Common myeloid progenitor, CD34-positive (primary cell): ENCODE measurements around the gene BPIFB4.

Experiments used
- CTCF ChIA-PET: fragments of 350-600 bp; sonication (Branson Sonifier 250); formaldehyde crosslinking; loops from one replicate; lab custom pipeline; 2021; ENCODE audit warnings: antibody characterized with exemption; lab: Charles Lee
- POLR2A ChIA-PET: fragments of 350-600 bp; sonication (Branson Sonifier 250); formaldehyde crosslinking; loops from one replicate; lab custom pipeline; 2021; ENCODE audit warnings: antibody characterized with exemption; lab: Charles Lee
- DNase-seq, 3 donors: peaks; one replicate each; pipeline versions ENCODE4 v3.0.0 to v3.0.0-alpha.2; 2013
- H3K27ac ChIP-seq, 2 experiments: 1 replicate in 1 of 2; 2 replicates in 1 of 2; pipeline ENCODE4 v1.7.0; 2013; ENCODE audit warnings: inconsistent platforms in 2 of 2, low read length in 2 of 2, mild to moderate bottlenecking in 2 of 2, low read depth in 1 of 2, moderate library complexity in 1 of 2; ENCODE audit not compliant: severe bottlenecking in 2 of 2, insufficient read depth in 1 of 2, poor library complexity in 1 of 2
- H3K27me3 ChIP-seq, 5 experiments: replicated peaks in 2 of 5; 1 replicate in 3 of 5; 2 replicates in 2 of 5; pipeline versions ENCODE4 v1.6.1 to v1.7.0; 2013; ENCODE audit warnings: low read length in 4 of 5, mild to moderate bottlenecking in 2 of 5, moderate library complexity in 2 of 5, inconsistent platforms in 1 of 5; ENCODE audit not compliant: insufficient read depth in 5 of 5, control insufficient read depth in 4 of 5
- H3K36me3 ChIP-seq, 4 experiments: 1 replicate in 2 of 4; 2 replicates in 2 of 4; pipeline versions ENCODE4 v1.6.1 to v1.7.0; 2013; ENCODE audit warnings: low read length in 3 of 4, control low read depth in 1 of 4, mild to moderate bottlenecking in 1 of 4; ENCODE audit not compliant: control insufficient read depth in 4 of 4, insufficient read depth in 4 of 4
- H3K4me1 ChIP-seq, 4 experiments: 1 replicate in 3 of 4; 2 replicates in 1 of 4; pipeline versions ENCODE4 v1.6.1 to v1.7.1; 2013; ENCODE audit warnings: low read length in 3 of 4, mild to moderate bottlenecking in 3 of 4, control low read depth in 1 of 4, inconsistent platforms in 1 of 4, moderate library complexity in 1 of 4; ENCODE audit not compliant: control insufficient read depth in 4 of 4, insufficient read depth in 4 of 4; ENCODE audit errors: control extremely low read depth in 1 of 4
- H3K4me3 ChIP-seq, 7 experiments: 1 replicate in 4 of 7; 2 replicates in 3 of 7; pipeline versions ENCODE4 v1.5.1 to v1.7.0; 2013; ENCODE audit warnings: mild to moderate bottlenecking in 7 of 7, low read length in 6 of 7, moderate library complexity in 6 of 7, inconsistent platforms in 2 of 7, low read depth in 2 of 7, control low read depth in 1 of 7; ENCODE audit not compliant: insufficient read depth in 4 of 7, control insufficient read depth in 1 of 7; ENCODE audit errors: extremely low read depth in 1 of 7
- H3K9me3 ChIP-seq, 5 experiments: 1 replicate in 4 of 5; 2 replicates in 1 of 5; pipeline versions ENCODE4 v1.6.1 to v1.7.1; 2013; ENCODE audit warnings: low read length in 4 of 5, mild to moderate bottlenecking in 2 of 5, inconsistent platforms in 1 of 5, low read depth in 1 of 5, moderate library complexity in 1 of 5; ENCODE audit not compliant: control insufficient read depth in 4 of 5, insufficient read depth in 2 of 5; ENCODE audit errors: control extremely low read depth in 1 of 5
- WGBS: methylation state at CpG from one replicate; pipeline ENCODE4 v1.1.5; 2013; ENCODE audit not compliant: insufficient coverage; 5-methylcytosine and 5-hydroxymethylcytosine counted together

The BPIFB4 gene

DNA sequence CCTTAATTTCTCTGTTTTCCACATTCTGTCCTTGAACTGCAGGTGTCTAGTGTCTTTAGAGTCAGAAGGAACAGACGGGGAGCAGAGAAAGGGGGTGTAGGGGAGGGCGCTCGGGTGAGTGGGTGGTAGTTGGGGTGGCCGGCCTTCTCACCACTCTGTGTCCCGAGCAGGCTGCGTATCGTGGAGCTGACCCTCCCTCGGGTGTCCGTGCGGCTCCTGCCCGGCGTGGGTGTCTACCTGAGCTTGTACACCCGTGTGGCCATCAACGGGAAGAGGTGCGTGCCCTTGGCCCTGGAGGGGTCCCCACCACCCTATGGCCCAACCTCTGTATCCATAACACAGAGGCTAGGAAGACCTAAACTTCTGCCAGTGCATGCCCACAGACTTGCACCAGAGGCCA lies 5.3 kb downstream of the BPIFB4 start:
- no peaks in the 10 kb centered on the region for H3K36me3 ChIP-seq
- WGBS = 99% methylated on average over 11 of the region's 15 CpGs
- ChIA-PET POLR2A (no interaction called here), CTCF (interaction anchor here (1.5 to 1.9 kb wide), 3 partner anchors 11 to 183 kb away, joined by 5 to 9 read pairs (median 6); no protein-coding TSS in a partner anchor)
- H3K9me3 ChIP-seq = no peaks in the 10 kb centered on the region
- no peaks in the 10 kb centered on the region for H3K4me1 ChIP-seq
- no peaks in the 10 kb centered on the region for H3K27me3 ChIP-seq
- DNase-seq = no peak
- no peak overlapping the region for H3K27ac ChIP-seq
- no peak overlapping the region for H3K4me3 ChIP-seq

DNA sequence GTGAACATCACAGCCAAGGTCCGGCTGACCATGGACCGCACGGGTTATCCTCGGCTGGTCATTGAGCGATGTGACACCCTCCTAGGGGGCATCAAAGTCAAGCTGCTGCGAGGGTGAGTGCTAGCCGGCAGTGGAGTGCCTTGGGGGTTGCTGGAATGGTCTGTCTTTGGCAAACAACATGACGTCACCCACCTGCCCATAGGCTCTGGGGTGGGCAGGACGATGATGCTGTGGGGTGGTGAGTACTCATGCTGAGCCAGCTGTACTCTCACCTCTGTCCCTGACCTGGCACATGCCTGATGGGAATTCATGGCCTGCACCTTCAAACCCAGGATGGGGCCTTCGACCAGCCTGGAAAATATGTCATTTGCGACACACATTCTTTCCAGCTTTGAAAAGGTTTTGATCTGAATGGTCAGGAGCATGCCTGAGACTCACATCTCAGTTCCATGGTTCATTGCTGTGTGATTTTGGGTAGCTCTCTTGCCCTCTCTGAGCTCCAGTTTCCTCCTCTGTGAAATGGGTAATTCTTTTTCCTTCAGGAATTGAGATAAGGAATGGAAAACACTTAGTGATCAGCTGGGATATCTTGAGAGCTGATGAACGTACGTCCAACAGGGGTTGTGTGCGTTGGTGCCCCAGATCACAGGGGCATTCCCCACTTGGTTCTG lies 6.7 kb downstream of the BPIFB4 start:
- no peak overlapping the region for H3K27ac ChIP-seq
- DNase-seq = no peak
- CTCF ChIA-PET = interaction anchor here (0.9 to 1.9 kb wide), 3 partner anchors 10 to 185 kb away, joined by 4 to 9 read pairs (median 6); no protein-coding TSS in a partner anchor
- H3K9me3 ChIP-seq = no peaks in the 10 kb centered on the region
- 100% methylated on average over 10 of the region's 14 CpGs for WGBS
- POLR2A ChIA-PET = no interaction called here
- no peaks in the 10 kb centered on the region for H3K36me3 ChIP-seq
- no peaks in the 10 kb centered on the region for H3K27me3 ChIP-seq
- H3K4me1 ChIP-seq = no peaks in the 10 kb centered on the region
- H3K4me3 ChIP-seq = no peak overlapping the region

DNA sequence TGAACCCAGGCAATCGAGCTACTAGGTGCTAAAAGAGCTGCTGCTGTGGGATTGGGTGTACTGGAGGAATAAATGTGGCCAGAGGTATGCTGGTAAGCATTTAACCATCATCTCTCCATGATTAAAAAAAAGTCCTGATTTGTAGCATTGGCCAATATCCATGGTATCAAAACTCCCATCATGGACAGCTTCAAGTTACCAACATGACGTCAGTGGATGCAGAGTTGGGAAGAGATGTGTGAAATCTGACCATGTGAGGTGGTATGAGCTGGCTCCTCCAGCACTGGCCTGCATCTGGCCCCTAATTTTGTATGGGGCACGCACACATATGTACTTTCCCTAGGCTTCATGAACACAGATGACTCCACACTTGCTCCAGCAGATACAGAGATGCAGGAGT lies 11.7 kb downstream of the BPIFB4 start:
- Histone ChIP-seq H3K9me3 (no peaks in the 10 kb centered on the region), H3K27me3 (no peaks in the 10 kb centered on the region), H3K27ac (no peak overlapping the region), H3K4me1 (no peaks in the 10 kb centered on the region), H3K4me3 (no peak overlapping the region), H3K36me3 (no peaks in the 10 kb centered on the region)
- CTCF ChIA-PET = interaction anchor here (1.2 to 2.2 kb wide), 5 partner anchors 9 to 215 kb away, joined by 4 to 9 read pairs (median 6); partner anchors contain the start of gene BPIFB4
- DNase-seq = no peak
- POLR2A ChIA-PET = interaction anchor here (0.7 kb wide), 1 partner anchor 32 kb away, joined by 3 read pairs; no protein-coding TSS in a partner anchor
- 88% methylated on average over 2 of the region's 3 CpGs for WGBS

DNA sequence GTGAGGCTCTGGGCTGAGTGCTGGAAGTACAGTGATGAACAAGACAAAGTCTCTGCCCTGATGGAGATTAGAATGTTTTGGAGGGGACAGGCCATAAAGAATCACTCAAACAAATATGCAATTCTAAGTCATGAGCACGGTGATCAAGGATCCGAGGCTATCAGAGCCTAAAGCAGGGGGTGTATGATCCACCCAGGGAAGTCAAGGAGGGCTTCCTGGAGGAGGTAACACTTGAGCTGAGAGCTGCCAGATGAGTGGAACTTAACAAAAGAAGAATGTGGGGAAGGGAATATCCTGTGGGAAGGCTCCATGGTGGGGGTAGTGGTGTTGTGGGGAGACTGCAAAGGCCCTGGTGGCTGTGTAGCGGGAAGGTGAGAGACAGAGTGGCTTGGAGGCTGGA lies 12.2 kb downstream of the BPIFB4 start:
- POLR2A ChIA-PET = no interaction called here
- 96% methylated on average over 3 of the region's 3 CpGs for WGBS
- Histone ChIP-seq H3K36me3 (no peaks in the 10 kb centered on the region), H3K4me3 (no peak overlapping the region), H3K9me3 (no peaks in the 10 kb centered on the region), H3K4me1 (no peaks in the 10 kb centered on the region), H3K27me3 (no peaks in the 10 kb centered on the region), H3K27ac (no peak overlapping the region)
- no peak for DNase-seq
- CTCF ChIA-PET = interaction anchor here (0.5 to 2.2 kb wide), 4 partner anchors 14 to 330 kb away, joined by 3 to 9 read pairs (median 5); no protein-coding TSS in a partner anchor

DNA sequence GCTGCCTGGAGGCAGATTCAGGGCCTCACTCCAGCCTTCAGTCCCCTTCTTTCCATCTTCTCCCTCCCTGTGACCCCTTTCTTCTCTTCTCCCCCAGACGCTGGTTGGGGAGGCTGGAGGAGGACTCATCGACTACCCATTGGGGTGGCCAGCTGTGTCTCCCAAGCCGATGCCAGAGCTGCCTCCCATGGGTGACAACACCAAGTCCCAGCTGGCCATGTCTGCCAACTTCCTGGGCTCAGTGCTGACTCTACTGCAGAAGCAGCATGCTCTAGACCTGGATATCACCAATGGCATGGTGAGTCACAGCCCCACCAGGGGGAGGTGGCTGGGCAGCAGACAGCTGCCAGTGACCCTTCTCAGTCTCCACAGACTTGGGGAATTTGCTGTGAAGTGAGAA lies 12.9 kb downstream of the BPIFB4 start:
- WGBS = 100% methylated on average over 1 of the region's 3 CpGs
- Histone ChIP-seq H3K27me3 (no peaks in the 10 kb centered on the region), H3K27ac (no peak overlapping the region), H3K4me1 (no peaks in the 10 kb centered on the region), H3K9me3 (no peaks in the 10 kb centered on the region), H3K36me3 (no peaks in the 10 kb centered on the region), H3K4me3 (no peak overlapping the region)
- DNase-seq = no peak
- CTCF ChIA-PET = interaction anchor here (0.5 to 1.2 kb wide), 3 partner anchors 216 to 329 kb away, joined by 3 to 4 read pairs (median 3); no protein-coding TSS in a partner anchor
- POLR2A ChIA-PET = no interaction called here

DNA sequence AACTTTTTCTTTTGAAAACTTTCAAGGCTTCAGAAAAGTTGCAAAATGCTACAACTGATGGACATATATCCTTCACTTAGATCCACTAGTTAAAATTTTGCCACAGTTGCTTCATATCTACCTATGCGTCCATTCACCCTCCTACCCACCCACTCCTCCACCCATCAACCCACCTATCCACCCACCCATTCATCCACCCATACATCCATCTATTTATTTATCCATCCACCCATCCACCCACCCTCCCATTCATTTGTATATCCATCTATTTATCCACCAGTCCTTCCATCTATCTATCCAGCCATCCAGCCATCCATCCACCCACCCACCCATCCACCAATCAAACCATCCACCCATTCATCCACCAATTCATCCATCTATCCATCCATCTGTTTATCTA lies 13.6 kb downstream of the BPIFB4 start:
- H3K36me3 ChIP-seq = no peaks in the 10 kb centered on the region
- H3K4me1 ChIP-seq = no peaks in the 10 kb centered on the region
- no peaks in the 10 kb centered on the region for H3K9me3 ChIP-seq
- DNase-seq = no peak
- POLR2A ChIA-PET = no interaction called here
- H3K4me3 ChIP-seq = no peak overlapping the region
- 100% methylated on average over 1 of the region's 1 CpG for WGBS
- CTCF ChIA-PET = no interaction called here
- no peak overlapping the region for H3K27ac ChIP-seq
- no peaks in the 10 kb centered on the region for H3K27me3 ChIP-seq

DNA sequence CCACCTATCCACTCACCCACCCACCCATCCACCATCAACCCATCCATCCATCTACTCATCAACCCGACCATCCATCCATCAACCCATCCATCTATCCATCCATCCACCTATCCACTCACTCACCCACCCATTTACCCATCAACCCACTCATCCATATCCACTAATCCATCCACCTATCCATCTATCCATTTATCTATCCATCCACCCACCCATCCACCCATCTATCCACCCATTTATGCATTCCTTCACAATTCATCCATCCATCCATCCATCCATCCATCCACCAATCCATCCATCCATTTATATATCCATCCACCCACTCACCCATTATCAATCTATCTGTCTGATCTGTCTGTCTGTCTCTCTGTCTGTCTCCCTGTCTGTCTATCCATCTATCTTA lies 14.1 kb downstream of the BPIFB4 start:
- Histone ChIP-seq H3K4me1 (no peaks in the 10 kb centered on the region), H3K27me3 (no peaks in the 10 kb centered on the region), H3K27ac (no peak overlapping the region), H3K36me3 (no peaks in the 10 kb centered on the region), H3K9me3 (no peaks in the 10 kb centered on the region), H3K4me3 (no peak overlapping the region)
- CTCF ChIA-PET = interaction anchor here (1.3 to 2.8 kb wide), 2 partner anchors 149 to 189 kb away, joined by 5 to 11 read pairs; no protein-coding TSS in a partner anchor
- no peak for DNase-seq
- POLR2A ChIA-PET = no interaction called here
- WGBS = 71% methylated on average over 1 of the region's 1 CpG
